SK-N-SH (cell line): ENCODE data around the gene EIF4G1. TPM values are rescaled to one million over a fixed set of nuclear protein-coding genes. Genes with fewer than 3 reads are reported as not detected.

ENCODE experiments used
- CTCF ChIA-PET: fragments of 300-600, 350-600 bp; formaldehyde crosslinking; extraction: SDS; loops from one replicate; lab custom pipeline; 2021; lab: Yijun Ruan, JAX
- POLR2A ChIA-PET: fragments of 350-600 bp; sonication (Branson Sonifier 250); formaldehyde crosslinking; extraction: SDS; loops from one replicate; lab custom pipeline; 2020; ENCODE audit warnings: antibody characterized with exemption, inconsistent platforms; lab: Yijun Ruan, JAX
- DNase-seq: peaks from one replicate; pipeline ENCODE4 v3.0.0; 2012
- H2AFZ ChIP-seq: fragments of 200-600 bp; sonication (generic); 2 replicates; pipeline ENCODE4 v1.8.1; 2016; ENCODE audit warnings: antibody characterized with exemption, mild to moderate bottlenecking, low read depth
- H3F3A ChIP-seq: fragments of 200-600 bp; sonication (generic); replicated peaks from 2 replicates; pipeline ENCODE3; 2016; ENCODE audit warnings: antibody characterized with exemption, mild to moderate bottlenecking; ENCODE audit not compliant: insufficient read depth
- H3K27ac ChIP-seq, 2 experiments: fragments of 200-500 bp in 1 of 2; fragments of 200-600 bp in 1 of 2; sonication (Bioruptor generic) in 1 of 2; sonication (generic), shearing (Covaris generic) in 1 of 2; 2 replicates each; pipeline versions ENCODE4 v1.5.1 to v1.6.1; 2014 to 2016; ENCODE audit warnings: low read depth in 2 of 2, inconsistent platforms in 1 of 2, low read length in 1 of 2, mild to moderate bottlenecking in 1 of 2, mixed read lengths in 1 of 2
- H3K27me3 ChIP-seq: fragments of 200-600 bp; sonication (generic), shearing (Covaris generic); 2 replicates; pipeline ENCODE4 v1.6.1; 2016; ENCODE audit warnings: mixed run types; ENCODE audit not compliant: insufficient read depth
- H3K36me3 ChIP-seq, 2 experiments: fragments of 200-500 bp in 1 of 2; fragments of 200-600 bp in 1 of 2; sonication (Bioruptor generic) in 1 of 2; sonication (generic) in 1 of 2; replicated peaks in 1 of 2; 2 replicates each; pipeline versions ENCODE3 to v1.5.1; 2014 to 2016; ENCODE audit warnings: low read length in 1 of 2, mild to moderate bottlenecking in 1 of 2; ENCODE audit not compliant: insufficient read depth in 2 of 2, control insufficient read depth in 1 of 2
- H3K4me1 ChIP-seq, 2 experiments: fragments of 200-500 bp in 1 of 2; fragments of 200-600 bp in 1 of 2; sonication (Bioruptor generic) in 1 of 2; sonication (generic), shearing (Covaris generic) in 1 of 2; 2 replicates each; pipeline versions ENCODE4 v1.5.1 to v1.6.1; 2014 to 2016; ENCODE audit warnings: low read depth in 1 of 2, low read length in 1 of 2, mixed run types in 1 of 2; ENCODE audit not compliant: insufficient read depth in 2 of 2, control insufficient read depth in 1 of 2
- H3K4me2 ChIP-seq: fragments of 200-600 bp; sonication (generic), shearing (Covaris generic); 2 replicates; pipeline ENCODE4 v1.6.1; 2017; ENCODE audit warnings: mixed run types
- H3K4me3 ChIP-seq, 2 experiments: fragments of 200-500 bp in 1 of 2; fragments of 200-600 bp in 1 of 2; sonication (Bioruptor generic) in 1 of 2; sonication (generic), shearing (Covaris generic) in 1 of 2; 2 replicates each; pipeline versions ENCODE4 v1.5.1 to v1.8.1; 2014 to 2016; ENCODE audit warnings: low read depth in 2 of 2, inconsistent platforms in 1 of 2, low read length in 1 of 2, mild to moderate bottlenecking in 1 of 2, mixed read lengths in 1 of 2, moderate library complexity in 1 of 2
- H3K79me2 ChIP-seq: fragments of 200-600 bp; sonication (generic); 2 replicates; pipeline ENCODE4 v1.8.1; 2017; ENCODE audit warnings: mild to moderate bottlenecking; ENCODE audit not compliant: insufficient read depth
- H3K9ac ChIP-seq: fragments of 200-600 bp; sonication (generic); 2 replicates; pipeline ENCODE4 v1.6.1; 2017; ENCODE audit warnings: mixed run types
- H3K9me2 ChIP-seq: fragments of 200-600 bp; sonication (generic); 2 replicates; pipeline ENCODE4 v1.6.1; 2017; ENCODE audit warnings: mixed run types
- H3K9me3 ChIP-seq: fragments of 200-600 bp; sonication (generic); 2 replicates; pipeline ENCODE4 v1.6.1; 2017; ENCODE audit warnings: mixed run types, mild to moderate bottlenecking, moderate library complexity
- H4K20me1 ChIP-seq: fragments of 200-600 bp; sonication (generic); 2 replicates; pipeline ENCODE4 v1.6.1; 2017; ENCODE audit warnings: mild to moderate bottlenecking, mixed run types; ENCODE audit not compliant: insufficient read depth
- CTCF ChIP-seq: fragments of 200-600 bp; sonication (generic); IDR thresholded peaks from 2 replicates; pipeline ENCODE4 v1.6.1; 2017; ENCODE audit warnings: antibody characterized with exemption, mild to moderate bottlenecking, moderate library complexity
- FOXM1 ChIP-seq: IDR thresholded peaks from 2 replicates; pipeline ENCODE4 v1.4.0; 2012; ENCODE audit warnings: low read depth, mild to moderate bottlenecking
- GATA2 ChIP-seq: sonication (generic); formaldehyde crosslinking; IDR thresholded peaks from 2 replicates; pipeline ENCODE4 v1.5.0; 2020; ENCODE audit warnings: mild to moderate bottlenecking, missing genetic modification reagents
- JUND ChIP-seq: IDR thresholded peaks from 2 replicates; pipeline ENCODE4 v1.4.0; 2012
- MXI1 ChIP-seq: IDR thresholded peaks from 2 replicates; pipeline ENCODE4 v1.6.1; 2012; ENCODE audit warnings: mild to moderate bottlenecking, low read depth, low read length, improper control_type of control experiment
- NFIC ChIP-seq: IDR thresholded peaks from 2 replicates; pipeline ENCODE4 v1.4.0; 2012; ENCODE audit warnings: borderline replicate concordance
- NRF1 ChIP-seq: IDR thresholded peaks from 2 replicates; pipeline ENCODE4 v1.6.1; 2012; ENCODE audit warnings: low read depth, mild to moderate bottlenecking, low read length
- RAD21 ChIP-seq: IDR thresholded peaks from 2 replicates; pipeline ENCODE4 v1.6.1; 2012; ENCODE audit warnings: mild to moderate bottlenecking, low read length
- RCOR1 ChIP-seq: fragments of 150-350 bp; IDR thresholded peaks from 2 replicates; pipeline ENCODE4 v1.6.1; 2017; ENCODE audit warnings: antibody characterized with exemption, low read length
- SMC3 ChIP-seq: IDR thresholded peaks from 2 replicates; pipeline ENCODE4 v1.6.1; 2012; ENCODE audit warnings: low read depth, low read length, improper control_type of control experiment
- TCF12 ChIP-seq: IDR thresholded peaks from 2 replicates; pipeline ENCODE4 v1.4.0; 2012
- TEAD4 ChIP-seq: IDR thresholded peaks from 2 replicates; pipeline ENCODE4 v1.4.0; 2012; ENCODE audit warnings: mild to moderate bottlenecking, borderline replicate concordance; ENCODE audit not compliant: insufficient read depth
- USF1 ChIP-seq: IDR thresholded peaks from 2 replicates; pipeline ENCODE4 v1.4.0; 2012; ENCODE audit warnings: low read depth, borderline replicate concordance
- YY1 ChIP-seq: IDR thresholded peaks from 2 replicates; pipeline ENCODE4 v1.4.0; 2012; ENCODE audit warnings: low read depth, mild to moderate bottlenecking
- WGBS: methylation state at CpG from one replicate; pipeline ENCODE4 v1.1.6; 2017; ENCODE audit warnings: low lambda C conversion rate; 5-methylcytosine and 5-hydroxymethylcytosine counted together
- polyA plus RNA-seq, 3 experiments: library from polyadenylated mRNA; depleted of rRNA; stranded (reverse); fragments of >200 nt; gene quantifications; 2 replicates each; pipeline ENCODE4 v1.2.3, GENCODE V29; 2012

EIF4G1 gene
- polyA plus RNA-seq, 1 of the 3 experiments (the other 2 are of a cell fraction): 262 TPM

GRCh38 chr3:184380185-184380626 is 65.8 kb downstream of the EIF4G1 start:
- Histone ChIP-seq H2AFZ (no peak overlapping the region), H3F3A (peaks cover 4% of the 10 kb centered on the region), H3K9ac (no peak overlapping the region), H3K9me3 (no peaks in the 10 kb centered on the region), H3K79me2 (no peaks in the 10 kb centered on the region), H3K27ac (no peak overlapping the region), H3K4me3 (peak overlapping the region; percentile 48 to 53), H3K4me1 (peaks cover 0 to 12% of the 10 kb centered on the region in 2 experiments; a peak in 1 of 4 replicates), H3K4me2 (peak overlapping the region; percentile 71; the same call in 1 of the 2 replicates), H3K9me2 (no peaks in the 10 kb centered on the region), H4K20me1 (no peaks in the 10 kb centered on the region), H3K36me3 (no peaks in the 10 kb centered on the region), H3K27me3 (peaks cover 7% of the 10 kb centered on the region; the same call in 1 of the 2 replicates)
- WGBS: no CpG with 5 or more reads among the region's 62 CpGs
- CTCF ChIA-PET: interaction anchor here (1.4 to 3.4 kb wide), 4 partner anchors 9 to 163 kb away, joined by 4 to 26 read pairs (median 10); no protein-coding TSS in a partner anchor
- no peak for TF ChIP-seq TCF12
- TF ChIP-seq RAD21: no peak
- TF ChIP-seq JUND: no peak
- peak; percentile 91 for DNase-seq
- POLR2A ChIA-PET: no interaction called here

GRCh38 chr3:184380627-184381260 is 66.3 kb downstream of the EIF4G1 start:
- Histone ChIP-seq H3K79me2 (no peaks in the 10 kb centered on the region), H3K36me3 (no peaks in the 10 kb centered on the region), H3K9me2 (no peaks in the 10 kb centered on the region), H2AFZ (peak overlapping the region; percentile 32; the same call in 1 of the 2 replicates), H3K4me3 (peak overlapping the region; percentile 48 to 53), H3F3A (peaks cover 4% of the 10 kb centered on the region), H3K4me2 (peak overlapping the region; percentile 71; the same call in 1 of the 2 replicates), H4K20me1 (no peaks in the 10 kb centered on the region), H3K9ac (no peak overlapping the region), H3K4me1 (peaks cover 0 to 12% of the 10 kb centered on the region in 2 experiments; a peak in 1 of 4 replicates), H3K9me3 (no peaks in the 10 kb centered on the region), H3K27ac (no peak overlapping the region), H3K27me3 (peaks cover 7% of the 10 kb centered on the region; the same call in 1 of the 2 replicates)
- ChIA-PET POLR2A (interaction anchor here (0.6 kb wide), 1 partner anchor 17 kb away, joined by 3 read pairs; no protein-coding TSS in a partner anchor), CTCF (interaction anchor here (1.3 to 3.4 kb wide), 6 partner anchors 8 to 162 kb away, joined by 3 to 26 read pairs (median 8); no protein-coding TSS in a partner anchor)
- no peak for TF ChIP-seq FOXM1
- TF ChIP-seq GATA2 (CRISPR knock-in tag): no peak
- no peak for TF ChIP-seq JUND
- TF ChIP-seq MXI1: no peak
- no peak for TF ChIP-seq NRF1
- TF ChIP-seq YY1: no peak
- no peak for TF ChIP-seq RCOR1
- TF ChIP-seq TEAD4: no peak
- TF ChIP-seq SMC3: no peak
- no peak for TF ChIP-seq NFIC
- no peak for TF ChIP-seq USF1
- TF ChIP-seq CTCF: no peak
- DNase-seq: no peak
- WGBS: 28% methylated on average over 17 of the region's 42 CpGs
